OCI-LY3 (cell line): Measurements from ENCODE around the gene RTTN.

ENCODE experiments used
- CTCF ChIP-seq: fragments of 200-600, 300-600 bp; sonication (generic); IDR thresholded peaks from 2 replicates; pipeline ENCODE4 v1.5.1; 2014; ENCODE audit warnings: antibody characterized with exemption, low read length, low read depth
- EZH2phosphoT487 ChIP-seq: fragments of 200-600 bp; shearing (Covaris generic); IDR thresholded peaks from 2 replicates; pipeline ENCODE4 v1.6.1; 2018; ENCODE audit warnings: antibody characterized with exemption, mixed run types, low read depth

- no peak for TF ChIP-seq CTCF
- no peak for TF ChIP-seq EZH2phosphoT487
These were observed 158.7 kb downstream of the RTTN start for GRCh38 chr18:70046796-70047195.
